H4 (cell line): ENCODE results near the gene MMS22L. TPM values are rescaled to one million over a fixed set of nuclear protein-coding genes. Genes with fewer than 3 reads are reported as not detected.
"Not testable (repeated sequence)": the region's sequence is repeated elsewhere in the genome, so short reads cannot be mapped to it uniquely, and the experiment has no call there.

Experiments
- DNase-seq: peaks from one replicate; pipeline ENCODE4 v3.0.0-alpha.2; 2015; ENCODE audit warnings: low spot score
- total RNA-seq: library from RNA; depleted of rRNA; stranded (reverse); fragments of >200 nt; shearing (Covaris generic); gene quantifications from 2 replicates; pipeline ENCODE4 v1.2.3, GENCODE V29; 2014

MMS22L gene
- total RNA-seq, 1 experiment from 2014 or later: 24.2 TPM

GRCh38 chr6:97222903-97223302 lies 60.1 kb downstream of the MMS22L start:
- DNase-seq: no peak

DNA sequence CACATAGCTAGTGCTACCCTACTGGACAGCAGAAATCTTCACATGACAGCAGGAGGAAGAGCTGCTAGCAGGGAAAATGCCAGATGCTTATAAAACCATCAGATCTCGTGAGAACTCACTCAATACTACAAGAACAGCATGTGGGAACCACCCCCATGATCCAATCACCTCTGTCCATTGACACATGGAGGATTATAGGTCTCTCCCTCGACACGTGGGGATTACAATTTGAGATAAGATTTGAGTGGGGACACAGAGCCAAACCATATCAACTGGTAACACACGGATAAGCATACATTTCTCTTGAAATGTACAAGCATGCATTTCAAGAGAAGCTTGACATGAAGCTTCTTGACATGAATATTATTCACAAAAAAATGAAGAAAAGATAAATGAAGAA lies 64.1 kb downstream of the MMS22L start:
- no peak for DNase-seq

GRCh38 chr6:97215157-97215769 lies 67.8 kb downstream of the MMS22L start:
- peak; percentile 25 for DNase-seq

DNA sequence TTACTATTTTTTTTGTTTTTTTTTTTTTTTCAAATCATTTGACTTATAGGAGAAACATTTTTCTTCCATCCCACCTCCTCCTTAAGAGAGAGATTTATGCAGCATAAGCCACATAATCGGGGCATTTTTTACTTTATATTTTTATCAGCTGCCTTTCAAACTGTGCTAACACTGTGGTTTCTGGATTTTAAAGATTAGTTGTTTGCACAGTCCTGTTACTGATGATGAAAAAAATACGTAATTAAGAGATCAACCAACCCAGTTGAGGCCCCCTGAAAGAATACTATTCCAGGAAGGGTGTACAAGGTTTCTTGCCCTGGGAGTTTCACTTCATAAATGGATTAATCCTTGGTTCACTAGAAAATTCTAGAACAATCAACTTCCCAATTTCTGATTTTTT lies 68.3 kb downstream of the MMS22L start:
- DNase-seq: no peak

DNA sequence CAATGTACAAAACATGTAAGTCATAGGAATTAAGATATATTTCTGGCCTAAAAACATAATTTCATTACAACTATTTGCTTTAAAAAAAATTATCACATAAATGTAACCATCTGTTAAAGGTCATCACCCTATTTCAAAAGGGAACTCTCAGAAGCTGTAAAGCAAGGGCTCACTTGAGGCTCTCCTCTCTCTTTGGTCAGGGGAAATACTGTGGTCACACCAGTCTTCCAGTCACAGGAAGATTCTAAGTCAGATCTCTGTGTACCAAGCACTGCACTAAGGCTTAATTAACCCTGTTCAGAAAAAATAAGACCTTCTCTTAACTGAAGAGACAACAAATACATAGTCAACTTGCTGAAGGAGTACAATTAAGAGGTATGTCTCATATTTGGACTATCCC lies 75.6 kb downstream of the MMS22L start:
- DNase-seq: no peak

DNA sequence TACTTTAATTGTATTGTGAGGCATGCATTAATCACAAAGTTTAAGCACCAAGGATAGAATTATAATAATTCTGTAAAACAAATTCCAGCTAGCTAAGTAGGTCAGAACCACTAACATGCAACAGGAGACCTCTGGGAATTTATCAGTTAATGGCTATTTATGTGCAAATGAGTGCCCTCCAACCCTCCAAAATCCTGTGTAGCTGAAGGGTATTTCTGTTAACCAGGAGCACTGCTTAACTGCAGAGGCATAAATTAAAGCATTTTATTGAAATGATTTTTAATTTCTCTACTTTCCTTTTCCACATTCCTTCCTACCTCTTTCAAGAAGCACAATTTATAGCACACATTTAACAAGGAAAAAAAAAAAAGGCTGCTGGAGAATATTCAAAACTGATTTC lies 77.0 kb downstream of the MMS22L start:
- no peak for DNase-seq

DNA sequence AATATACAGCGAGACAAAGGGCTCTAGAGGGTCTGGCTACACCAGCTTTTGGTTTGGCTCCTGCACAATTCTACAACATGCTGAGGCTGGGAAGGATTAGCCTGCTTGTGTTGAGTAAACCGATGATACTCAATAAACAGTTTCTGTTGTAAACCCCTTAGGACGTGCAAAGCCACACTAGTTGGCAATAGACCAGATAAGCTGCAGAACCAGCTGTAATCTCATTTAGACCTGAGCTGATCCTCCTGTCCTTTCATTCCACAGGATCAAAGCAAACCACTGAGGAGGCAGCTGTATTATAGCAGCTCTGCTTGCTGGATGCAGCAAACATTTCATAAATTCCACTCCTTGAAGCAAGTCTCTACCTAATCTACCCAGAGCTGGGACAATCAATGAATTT lies 79.7 kb downstream of the MMS22L start:
- peak; percentile 17 for DNase-seq

DNA sequence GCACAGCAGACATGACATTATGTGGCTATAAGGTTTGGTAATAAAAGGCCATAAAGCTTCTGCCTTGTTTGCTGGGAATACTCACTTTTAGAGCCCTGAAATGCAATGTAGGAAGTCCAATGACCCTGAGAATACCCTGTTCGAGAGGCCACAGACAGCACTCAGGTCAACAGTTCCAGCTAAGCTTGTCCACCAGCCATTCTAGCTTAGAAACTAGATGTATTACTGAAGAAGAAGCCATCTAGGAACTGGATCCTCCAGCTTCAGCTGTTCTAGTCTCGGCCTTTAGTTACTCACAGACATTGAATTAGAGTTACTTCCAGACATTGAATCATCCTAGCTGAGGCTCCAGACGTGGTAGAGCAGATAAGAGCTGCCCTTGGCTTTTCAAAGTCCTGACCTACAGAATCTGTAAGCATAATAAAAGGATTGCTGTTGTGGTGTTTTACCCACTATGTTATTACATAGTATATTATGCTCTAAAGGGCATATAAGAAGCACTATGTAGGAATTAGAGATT lies 84.9 kb downstream of the MMS22L start:
- no peak for DNase-seq

GRCh38 chr6:97195117-97195516 lies 87.9 kb downstream of the MMS22L start:
- DNase-seq: no peak

DNA sequence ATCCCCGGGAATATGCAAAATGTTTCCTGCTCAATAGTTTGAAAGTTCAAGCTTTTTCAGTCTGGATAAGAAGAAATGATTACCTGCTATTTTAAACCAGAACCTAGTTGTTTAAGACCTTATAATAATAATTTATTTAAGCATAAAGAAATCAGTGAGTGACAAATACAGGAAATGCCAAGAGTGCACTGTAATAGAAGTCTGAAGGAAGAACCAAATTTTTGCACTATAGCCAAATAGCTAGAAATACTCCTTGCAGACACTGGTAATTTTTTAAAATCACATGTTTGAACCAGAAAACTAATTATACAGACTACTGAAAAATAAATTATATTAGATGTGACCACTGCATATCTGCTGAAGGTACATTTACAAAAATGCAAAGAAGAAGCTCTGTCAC lies 93.2 kb downstream of the MMS22L start:
- no peak for DNase-seq

DNA sequence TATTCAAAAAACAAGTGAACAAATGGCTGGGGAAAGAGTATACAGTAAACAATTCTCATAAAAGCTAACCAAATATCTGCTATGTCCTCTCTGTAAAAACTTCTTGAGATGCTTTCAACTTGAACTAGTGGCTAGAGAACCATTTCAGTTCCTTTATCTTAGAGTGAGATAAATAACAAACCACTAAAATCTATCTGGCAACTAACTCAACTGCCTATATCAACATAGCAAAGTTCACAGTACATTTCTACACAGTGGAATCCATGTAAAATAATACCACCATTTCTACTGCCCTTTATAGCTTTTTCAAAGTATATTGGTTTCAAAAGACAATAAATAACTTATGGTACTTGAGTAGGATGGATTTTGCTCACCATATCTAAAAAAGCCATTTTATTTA lies 95.1 kb downstream of the MMS22L start:
- no peak for DNase-seq

GRCh38 chr6:97186416-97186999 lies 96.5 kb downstream of the MMS22L start:
- peak; percentile 45 for DNase-seq

DNA sequence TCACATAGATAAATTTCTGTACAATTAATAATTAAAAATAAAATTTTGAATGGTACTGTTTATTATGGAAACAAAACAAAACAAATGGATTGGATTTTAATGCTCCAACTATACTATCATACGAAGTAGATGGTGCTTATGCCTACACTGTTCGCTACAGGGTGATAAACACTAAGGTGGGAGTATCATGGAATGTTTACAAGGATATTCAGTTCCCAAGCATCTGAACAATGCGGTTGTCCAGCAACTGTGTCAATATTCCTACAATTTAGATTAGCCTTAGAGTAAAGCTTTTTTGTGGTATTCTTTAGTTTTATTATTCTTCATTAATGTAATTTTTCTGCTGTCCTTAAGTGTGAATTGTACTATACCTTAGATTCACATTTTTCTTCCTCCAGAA lies 105.1 kb downstream of the MMS22L start:
- no peak for DNase-seq

- DNase-seq: no peak
Measured at GRCh38 chr6:97176468-97176867, 106.5 kb downstream of the MMS22L start.

DNA sequence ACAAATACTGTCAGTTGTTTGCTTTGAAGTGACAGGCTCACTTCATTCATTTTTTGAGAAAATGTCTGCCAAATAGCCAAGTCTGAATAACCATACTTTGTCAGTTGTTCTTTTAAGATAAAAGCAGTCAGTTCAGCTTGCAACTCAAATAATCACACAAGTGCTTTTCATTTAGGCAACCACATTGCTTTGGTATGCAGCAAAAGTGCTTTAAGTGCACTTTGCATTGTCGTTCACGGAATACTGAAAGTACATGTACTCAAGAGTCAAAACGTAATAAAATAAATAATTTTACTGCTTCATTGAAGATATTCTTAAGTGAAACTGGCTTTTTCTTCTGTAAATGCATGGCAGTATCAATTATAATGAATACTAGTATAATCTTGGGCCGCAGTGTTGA lies 107.2 kb downstream of the MMS22L start:
- DNase-seq: no peak

DNA sequence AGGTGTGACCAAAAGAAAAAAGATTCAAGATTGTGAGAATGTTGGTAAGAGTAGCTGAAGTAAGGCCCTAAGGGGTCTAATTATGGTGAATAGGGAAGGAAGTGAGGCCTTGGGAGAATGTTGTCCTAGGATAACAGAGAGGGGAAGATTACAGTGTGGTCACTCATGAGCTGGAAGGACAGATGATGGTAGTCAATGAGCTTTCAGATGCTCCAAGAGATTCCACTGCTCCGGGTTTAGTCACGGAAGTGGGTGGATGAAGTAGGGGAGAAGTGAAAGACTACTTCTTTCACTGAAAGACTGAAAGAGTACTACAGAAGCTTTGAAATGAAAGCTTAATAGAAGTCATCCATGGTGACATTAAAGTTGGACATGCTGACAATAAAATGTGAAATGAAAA lies 108.5 kb downstream of the MMS22L start:
- no peak for DNase-seq

DNA sequence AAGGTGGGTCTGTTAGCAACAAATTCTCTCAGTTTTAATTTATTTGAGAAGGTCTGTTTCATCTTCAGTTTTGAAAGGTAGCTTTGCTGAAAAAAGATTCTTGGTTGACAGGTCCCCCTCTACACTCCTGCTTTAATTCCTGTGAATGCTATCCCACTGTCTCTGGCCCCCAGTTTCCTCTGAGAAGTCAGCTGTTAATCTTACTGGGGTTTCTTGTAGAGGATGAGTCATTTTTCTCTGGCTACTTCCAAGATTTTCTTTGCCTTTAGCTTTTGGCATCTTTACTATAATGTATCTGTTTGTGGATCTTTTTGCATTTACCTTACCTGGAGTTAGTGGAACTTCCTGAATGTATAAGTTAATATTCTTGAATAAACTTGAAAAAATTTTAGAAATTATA lies 122.7 kb downstream of the MMS22L start:
- DNase-seq: no peak

DNA sequence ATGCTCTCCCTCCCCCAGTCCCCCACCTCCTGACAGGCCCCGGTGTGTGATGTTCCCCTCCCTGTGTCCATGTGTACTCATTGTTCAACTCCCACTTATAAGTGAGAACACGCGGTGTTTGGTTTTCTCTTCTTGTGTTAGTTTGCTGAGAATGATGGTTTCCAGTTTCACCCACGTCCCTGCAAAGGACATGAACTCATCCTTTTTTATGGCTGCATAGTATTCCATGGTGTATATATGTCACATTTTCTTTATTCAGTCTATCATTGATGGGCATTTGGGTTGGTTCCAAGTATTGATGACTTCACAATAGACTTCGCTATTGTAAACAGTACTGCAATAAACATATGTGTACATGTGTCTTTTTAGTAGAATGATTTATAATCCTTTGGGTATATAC lies 127.6 kb downstream of the MMS22L start:
- DNase-seq: not testable (repeated sequence)

- DNase-seq: no peak
Measured at GRCh38 chr6:97154015-97154414, 129.0 kb downstream of the MMS22L start.

DNA sequence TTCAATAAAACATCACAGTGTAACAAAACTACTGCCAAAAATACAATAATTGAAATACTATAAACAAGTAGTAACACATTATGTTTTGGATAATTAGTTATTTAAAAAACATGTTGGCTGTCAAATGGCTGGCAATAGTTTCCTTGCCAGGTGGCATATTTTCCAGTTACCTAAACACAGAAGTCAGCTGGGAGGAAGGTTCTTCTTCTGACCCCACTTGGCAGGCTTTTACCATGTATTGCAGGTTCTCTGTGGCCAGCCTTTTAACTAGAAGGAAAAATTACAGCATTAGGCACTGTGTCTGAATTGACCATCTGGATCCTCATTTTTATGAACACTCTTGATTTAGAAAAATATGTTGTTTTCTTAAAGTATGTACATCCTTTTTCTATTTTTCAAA lies 131.4 kb downstream of the MMS22L start:
- no peak for DNase-seq

DNA sequence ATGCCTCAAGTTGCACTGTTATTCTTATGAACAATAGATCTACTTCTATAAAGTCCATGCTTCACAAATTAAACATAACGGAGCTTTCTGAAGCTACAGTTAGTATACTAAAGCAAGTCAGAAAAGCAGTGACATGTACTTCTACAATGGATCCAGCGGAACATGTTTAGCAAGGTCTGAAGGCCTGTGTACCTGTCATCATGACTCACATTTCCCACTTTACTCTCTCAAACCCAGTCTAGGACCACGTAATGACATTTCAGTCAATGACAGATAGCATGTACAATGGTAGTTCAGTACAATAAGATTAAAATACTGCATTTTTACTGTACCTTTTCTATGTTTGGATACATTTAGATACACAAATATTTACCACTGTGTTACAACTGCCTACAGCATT lies 132.1 kb downstream of the MMS22L start:
- no peak for DNase-seq

DNA sequence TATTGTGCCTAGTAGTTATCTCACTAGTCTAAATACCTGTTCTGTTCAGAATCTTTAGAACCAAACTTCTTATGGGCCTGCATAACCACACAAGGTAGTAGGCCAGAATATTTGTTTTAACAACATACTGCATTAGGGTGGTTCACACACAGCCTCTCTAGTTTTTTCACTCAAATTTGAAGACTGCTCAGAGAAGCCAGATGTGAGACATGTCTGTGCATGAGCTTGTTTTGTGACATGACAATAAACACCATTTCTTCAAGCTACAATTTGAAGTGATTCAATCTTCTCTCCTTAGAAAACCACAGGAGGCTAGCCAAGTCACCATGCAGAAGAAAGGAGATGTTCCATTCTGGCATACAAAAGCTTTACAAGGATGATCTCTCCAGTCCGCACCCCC lies 135.6 kb downstream of the MMS22L start:
- DNase-seq: no peak

DNA sequence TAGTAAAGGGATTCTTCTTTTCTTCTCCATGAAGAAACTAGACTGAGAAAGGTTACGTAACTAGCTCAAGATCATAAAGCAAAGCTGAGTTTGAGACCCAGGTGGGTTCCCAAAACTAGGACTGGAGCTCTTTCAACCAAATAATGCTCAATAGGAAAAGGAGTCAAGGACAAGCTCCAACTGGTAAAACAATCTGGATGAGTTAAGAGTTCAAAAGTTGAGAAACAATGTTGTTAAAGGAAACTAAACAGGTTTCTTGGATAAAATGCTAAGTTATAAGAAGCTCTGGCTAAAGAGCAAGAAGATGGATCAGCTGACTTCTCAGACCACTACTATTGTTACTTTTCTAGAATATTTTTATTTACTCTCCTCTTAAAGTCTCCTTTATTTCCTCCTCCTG lies 137.3 kb downstream of the MMS22L start:
- DNase-seq: no peak

DNA sequence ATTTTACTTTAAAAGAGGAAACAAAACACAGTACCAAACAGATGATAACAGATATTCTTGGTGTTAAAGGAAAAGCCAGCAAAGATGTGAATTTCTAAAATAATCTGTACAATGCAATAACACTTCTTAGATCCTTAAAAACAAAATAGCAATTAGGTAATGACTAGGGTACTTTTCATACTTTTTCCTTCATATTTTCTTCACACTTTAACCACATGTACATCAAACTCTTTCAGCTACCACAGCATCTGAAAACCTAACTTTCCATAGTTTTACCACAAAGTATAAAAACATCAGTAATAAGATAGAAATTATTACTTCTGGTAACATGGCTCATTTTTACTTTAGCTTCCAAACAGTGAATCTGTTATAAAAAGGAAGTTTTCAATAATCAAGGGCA lies 141.3 kb downstream of the MMS22L start:
- DNase-seq: no peak
